Osteoblast (primary cell): ENCODE measurements around the gene MACROD2. TPM values are rescaled to one million over a fixed set of nuclear protein-coding genes. Genes with fewer than 3 reads are reported as not detected.

ENCODE experiments used
- DNase-seq: peaks from one replicate; pipeline ENCODE4 v3.0.0; 2011; ENCODE audit warnings: low spot score, mixed read lengths; ENCODE audit not compliant: insufficient read length; ENCODE audit errors: missing footprints
- H2AFZ ChIP-seq: 2 replicates; pipeline ENCODE4 v1.6.0; 2011; ENCODE audit warnings: mild to moderate bottlenecking, low read length
- H3K27ac ChIP-seq: 2 replicates; pipeline ENCODE4 v1.5.1; 2011; ENCODE audit warnings: mild to moderate bottlenecking, low read depth, low read length, moderate library complexity
- H3K27me3 ChIP-seq: 2 replicates; pipeline ENCODE4 v1.6.0; 2012; ENCODE audit warnings: mild to moderate bottlenecking, control low read depth, inconsistent platforms, low read length, moderate library complexity; ENCODE audit not compliant: insufficient read depth
- H3K36me3 ChIP-seq: 2 replicates; pipeline ENCODE4 v1.5.1; 2011; ENCODE audit warnings: mild to moderate bottlenecking, low read length, control low read depth, moderate library complexity; ENCODE audit not compliant: insufficient read depth
- H3K4me1 ChIP-seq: 2 replicates; pipeline ENCODE4 v1.5.1; 2011; ENCODE audit warnings: mild to moderate bottlenecking, low read length, control low read depth, moderate library complexity; ENCODE audit not compliant: insufficient read depth
- H3K4me2 ChIP-seq: 2 replicates; pipeline ENCODE4 v1.6.0; 2011; ENCODE audit warnings: mild to moderate bottlenecking, low read length; ENCODE audit not compliant: insufficient read depth
- H3K4me3 ChIP-seq: fragments of 200-600 bp; sonication (generic); 3 replicates; pipeline ENCODE4 v1.5.1; 2012; ENCODE audit warnings: mild to moderate bottlenecking, low read length, inconsistent platforms; ENCODE audit not compliant: insufficient read depth
- H3K79me2 ChIP-seq: 2 replicates; pipeline ENCODE4 v1.6.0; 2012; ENCODE audit warnings: mild to moderate bottlenecking, low read length, control low read depth, inconsistent platforms; ENCODE audit not compliant: insufficient read depth
- H3K9me3 ChIP-seq: 2 replicates; pipeline ENCODE4 v1.5.1; 2011; ENCODE audit warnings: low read depth, low read length, control low read depth
- H4K20me1 ChIP-seq: 2 replicates; pipeline ENCODE4 v1.6.0; 2012; ENCODE audit warnings: mild to moderate bottlenecking, low read length, control low read depth; ENCODE audit not compliant: insufficient read depth
- total RNA-seq: library from RNA; depleted of rRNA; stranded (reverse); fragments of >200 nt; gene quantifications from 2 replicates; pipeline ENCODE4 v1.2.3, GENCODE V29; 2012
- TF ChIP-seq, protein P1 (sequence below): IDR thresholded peaks from 2 replicates; pipeline ENCODE4 v1.5.1; 2011; ENCODE audit warnings: mild to moderate bottlenecking, low read depth, low read length, moderate library complexity; ENCODE audit errors: extremely low read depth

The MACROD2 gene
- total RNA-seq, 1 donor, result 4.0 TPM

DNA sequence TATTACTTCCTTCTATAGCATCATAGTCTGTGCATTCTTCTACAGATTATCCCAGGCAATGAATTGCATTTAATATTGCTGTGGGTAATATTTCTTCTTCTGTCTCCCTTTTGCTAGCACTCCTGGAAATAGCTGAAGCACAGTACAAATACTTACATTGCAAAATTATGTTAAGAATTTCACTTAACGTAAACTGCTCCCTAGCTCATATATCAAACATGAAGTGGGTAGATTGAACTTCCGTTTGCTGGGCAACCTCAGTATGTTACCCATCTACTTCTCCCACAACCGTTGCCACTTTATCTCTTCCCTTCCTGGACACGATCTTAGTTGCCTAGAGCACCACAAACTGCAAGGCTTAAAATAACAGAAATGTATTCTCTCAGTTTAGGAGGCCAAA is 1614.6 kb downstream of the MACROD2 start:
- Histone ChIP-seq H3K36me3 (no peaks in the 10 kb centered on the region), H3K4me3 (no peak overlapping the region), H3K79me2 (no peaks in the 10 kb centered on the region), H4K20me1 (no peaks in the 10 kb centered on the region), H2AFZ (no peak overlapping the region), H3K4me2 (no peak overlapping the region), H3K27ac (no peak overlapping the region), H3K4me1 (peaks cover 8% of the 10 kb centered on the region), H3K27me3 (no peaks in the 10 kb centered on the region), H3K9me3 (no peaks in the 10 kb centered on the region)
- TF ChIP-seq, protein P1, sequence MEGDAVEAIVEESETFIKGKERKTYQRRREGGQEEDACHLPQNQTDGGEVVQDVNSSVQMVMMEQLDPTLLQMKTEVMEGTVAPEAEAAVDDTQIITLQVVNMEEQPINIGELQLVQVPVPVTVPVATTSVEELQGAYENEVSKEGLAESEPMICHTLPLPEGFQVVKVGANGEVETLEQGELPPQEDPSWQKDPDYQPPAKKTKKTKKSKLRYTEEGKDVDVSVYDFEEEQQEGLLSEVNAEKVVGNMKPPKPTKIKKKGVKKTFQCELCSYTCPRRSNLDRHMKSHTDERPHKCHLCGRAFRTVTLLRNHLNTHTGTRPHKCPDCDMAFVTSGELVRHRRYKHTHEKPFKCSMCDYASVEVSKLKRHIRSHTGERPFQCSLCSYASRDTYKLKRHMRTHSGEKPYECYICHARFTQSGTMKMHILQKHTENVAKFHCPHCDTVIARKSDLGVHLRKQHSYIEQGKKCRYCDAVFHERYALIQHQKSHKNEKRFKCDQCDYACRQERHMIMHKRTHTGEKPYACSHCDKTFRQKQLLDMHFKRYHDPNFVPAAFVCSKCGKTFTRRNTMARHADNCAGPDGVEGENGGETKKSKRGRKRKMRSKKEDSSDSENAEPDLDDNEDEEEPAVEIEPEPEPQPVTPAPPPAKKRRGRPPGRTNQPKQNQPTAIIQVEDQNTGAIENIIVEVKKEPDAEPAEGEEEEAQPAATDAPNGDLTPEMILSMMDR, result no peak
- DNase-seq, result no peak

DNA sequence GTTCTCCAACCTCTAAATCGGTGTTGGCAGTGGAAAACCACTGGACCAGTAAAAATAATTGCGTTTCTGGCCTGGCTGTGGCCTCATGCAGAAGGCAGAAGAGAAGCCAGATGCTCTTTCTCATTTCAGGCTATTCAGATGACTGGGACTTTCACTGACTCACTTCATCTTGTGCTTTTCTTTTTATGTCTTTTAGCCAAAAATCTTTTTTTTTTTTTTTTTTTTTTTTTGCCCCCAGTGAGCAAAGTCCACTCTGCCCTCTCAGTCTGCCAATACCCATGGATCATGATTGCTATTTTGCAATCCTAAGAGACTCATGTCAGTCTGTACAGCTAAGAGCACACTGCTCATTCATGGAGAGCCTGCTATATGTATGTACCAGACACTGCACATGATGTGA is 1615.5 kb downstream of the MACROD2 start:
- H3K79me2 ChIP-seq, result no peaks in the 10 kb centered on the region
- H3K4me1 ChIP-seq, result peaks cover 8% of the 10 kb centered on the region
- H3K36me3 ChIP-seq, result no peaks in the 10 kb centered on the region
- H4K20me1 ChIP-seq, result no peaks in the 10 kb centered on the region
- H2AFZ ChIP-seq, result no peak overlapping the region
- H3K4me2 ChIP-seq, result no peak overlapping the region
- no peak overlapping the region for H3K4me3 ChIP-seq
- no peak for DNase-seq
- H3K27me3 ChIP-seq, result no peaks in the 10 kb centered on the region
- H3K27ac ChIP-seq, result no peak overlapping the region
- no peaks in the 10 kb centered on the region for H3K9me3 ChIP-seq
- TF ChIP-seq, protein P1, result no peak

DNA sequence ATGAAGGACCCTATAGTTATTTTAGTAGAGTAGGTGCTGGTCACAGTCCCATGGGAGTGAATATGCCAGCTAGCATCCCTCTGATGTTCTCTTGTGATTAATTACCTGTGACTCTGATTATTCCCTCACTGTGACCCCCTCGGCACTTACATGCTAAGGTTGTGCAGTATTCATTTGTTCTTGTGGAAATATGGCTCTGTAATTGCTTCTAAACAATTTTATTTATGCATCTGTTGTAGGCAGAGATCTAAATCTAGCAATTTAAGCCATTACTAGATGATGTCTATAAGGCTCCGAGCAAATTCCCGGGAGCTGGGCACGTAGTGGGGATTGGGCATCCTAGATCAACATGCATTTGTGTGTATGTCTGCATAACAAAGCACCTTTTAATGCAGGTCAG is 1616.2 kb downstream of the MACROD2 start:
- H3K9me3 ChIP-seq, result no peaks in the 10 kb centered on the region
- H2AFZ ChIP-seq, result no peak overlapping the region
- TF ChIP-seq, protein P1, result no peak

DNA sequence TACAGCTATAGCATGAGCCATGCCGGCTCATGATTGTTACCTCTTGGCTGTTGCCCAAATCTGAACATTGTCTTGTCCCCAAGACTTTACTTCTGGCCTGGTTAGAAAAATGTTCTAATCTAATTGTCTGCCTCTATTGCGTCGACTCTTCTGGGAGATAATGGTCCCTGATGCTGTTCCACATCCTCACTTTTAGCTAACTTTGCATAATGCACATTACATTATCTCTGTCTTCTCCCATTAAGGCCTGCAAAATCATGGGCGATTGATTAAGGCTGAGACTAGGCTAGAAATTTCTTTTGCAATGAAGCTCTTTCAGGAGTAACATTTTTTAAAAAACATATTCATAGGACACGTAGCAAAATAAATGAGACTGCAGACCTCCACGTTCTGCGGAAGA is 1616.9 kb downstream of the MACROD2 start:
- Histone ChIP-seq H3K9me3 (no peaks in the 10 kb centered on the region), H3K4me3 (no peak overlapping the region), H3K27ac (no peak overlapping the region), H3K4me2 (no peak overlapping the region), H3K4me1 (peaks cover 8% of the 10 kb centered on the region), H4K20me1 (no peaks in the 10 kb centered on the region), H3K36me3 (no peaks in the 10 kb centered on the region), H3K27me3 (no peaks in the 10 kb centered on the region), H3K79me2 (no peaks in the 10 kb centered on the region), H2AFZ (no peak overlapping the region)
- DNase-seq, result no peak
- TF ChIP-seq, protein P1, result no peak

More for the DNA sequence above, 1616.2 kb downstream of the MACROD2 start:
- Histone ChIP-seq H3K79me2 (no peaks in the 10 kb centered on the region), H3K27ac (no peak overlapping the region), H4K20me1 (no peaks in the 10 kb centered on the region), H3K27me3 (no peaks in the 10 kb centered on the region), H3K4me1 (peaks cover 8% of the 10 kb centered on the region), H3K36me3 (no peaks in the 10 kb centered on the region), H3K4me3 (no peak overlapping the region), H3K4me2 (no peak overlapping the region)
- no peak for DNase-seq
